Ammon's horn (tissue), 1 donor: Measurements from ENCODE around the gene SASH1.

Experiments used
- DNase-seq: peaks from one replicate; pipeline ENCODE4 v3.0.0-alpha.2; 2016; ENCODE audit warnings: low spot score

SASH1 gene

DNA sequence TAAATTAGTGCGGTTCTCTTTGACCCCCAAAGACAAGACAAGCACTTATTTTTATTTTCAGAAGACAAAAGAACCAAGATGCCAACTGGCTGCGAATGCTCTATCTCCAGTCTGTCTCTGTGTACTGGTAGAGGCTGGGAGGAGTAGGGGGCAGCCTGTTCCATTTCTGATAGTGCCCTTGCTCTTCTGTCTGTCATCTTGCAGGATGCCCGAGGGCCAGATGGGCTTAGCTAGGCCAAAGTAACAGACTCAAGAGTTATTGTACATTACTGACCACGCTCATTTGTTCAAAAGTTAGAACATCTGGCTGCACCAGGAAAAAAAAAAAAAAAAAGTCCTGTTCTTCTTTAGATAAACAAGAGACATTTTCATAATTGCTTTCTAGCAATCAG is 206.1 kb downstream of the SASH1 start:
- no peak for DNase-seq

DNA sequence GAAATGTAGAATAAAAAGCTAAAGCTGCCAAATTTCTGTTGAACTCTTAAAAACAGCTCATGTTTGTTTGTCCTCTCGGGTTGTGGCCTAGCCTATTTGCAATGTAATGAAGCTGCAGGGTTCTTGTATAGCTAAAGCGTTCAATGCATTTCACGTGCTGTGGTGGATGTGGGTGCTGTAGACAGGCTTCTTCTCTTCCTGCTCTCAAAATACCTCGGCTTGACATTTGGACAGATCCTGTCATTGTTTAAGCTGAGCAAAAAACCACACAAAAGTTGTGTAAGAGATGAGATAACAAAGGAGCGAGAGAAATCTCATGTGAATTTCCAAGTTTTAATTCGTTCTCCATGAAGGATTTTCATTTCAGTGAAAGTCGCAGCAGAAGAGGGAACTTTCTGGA is 207.9 kb downstream of the SASH1 start:
- no peak for DNase-seq

DNA sequence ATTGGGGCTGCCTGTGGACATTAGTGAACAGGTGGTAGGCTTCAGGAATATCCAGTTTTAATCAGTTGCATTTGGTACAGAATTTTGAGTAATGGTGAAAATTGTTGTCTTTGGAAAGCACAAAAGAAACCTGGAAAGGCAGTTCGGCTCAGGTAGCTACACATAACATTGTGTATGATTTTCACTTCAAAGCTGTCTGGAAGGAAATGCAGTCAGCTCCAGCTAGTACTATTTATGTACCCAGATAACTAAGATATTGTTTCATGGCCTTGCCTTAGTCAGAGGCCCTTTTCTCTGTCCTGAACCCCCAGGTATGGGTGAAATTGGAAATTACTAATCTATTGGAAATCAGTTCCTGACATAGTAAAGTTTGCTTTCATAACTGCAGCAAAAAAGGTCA is 208.6 kb downstream of the SASH1 start:
- DNase-seq, result no peak

DNA sequence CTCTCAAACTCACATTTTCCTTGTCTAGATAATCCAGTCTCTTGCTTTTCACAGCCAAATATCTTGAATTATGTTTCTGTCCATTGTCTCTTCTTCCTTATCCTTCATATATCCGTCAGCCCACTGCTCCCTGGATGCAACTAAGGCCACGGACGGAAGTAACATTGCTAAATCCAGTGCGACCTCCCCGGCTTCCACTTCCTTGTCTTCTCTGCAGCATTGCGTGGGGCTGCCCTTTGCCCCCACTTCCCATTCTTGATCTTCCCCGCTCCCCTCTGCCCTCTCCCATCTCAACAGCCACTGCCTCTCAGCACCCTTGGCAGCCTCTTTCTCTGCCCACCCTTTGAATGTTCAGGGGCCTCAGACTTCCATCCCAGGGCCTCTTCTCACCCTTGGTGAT is 213.8 kb downstream of the SASH1 start:
- DNase-seq, result no peak

GRCh38 chr6:148557796-148558321 is 215.2 kb downstream of the SASH1 start:
- no peak for DNase-seq

DNA sequence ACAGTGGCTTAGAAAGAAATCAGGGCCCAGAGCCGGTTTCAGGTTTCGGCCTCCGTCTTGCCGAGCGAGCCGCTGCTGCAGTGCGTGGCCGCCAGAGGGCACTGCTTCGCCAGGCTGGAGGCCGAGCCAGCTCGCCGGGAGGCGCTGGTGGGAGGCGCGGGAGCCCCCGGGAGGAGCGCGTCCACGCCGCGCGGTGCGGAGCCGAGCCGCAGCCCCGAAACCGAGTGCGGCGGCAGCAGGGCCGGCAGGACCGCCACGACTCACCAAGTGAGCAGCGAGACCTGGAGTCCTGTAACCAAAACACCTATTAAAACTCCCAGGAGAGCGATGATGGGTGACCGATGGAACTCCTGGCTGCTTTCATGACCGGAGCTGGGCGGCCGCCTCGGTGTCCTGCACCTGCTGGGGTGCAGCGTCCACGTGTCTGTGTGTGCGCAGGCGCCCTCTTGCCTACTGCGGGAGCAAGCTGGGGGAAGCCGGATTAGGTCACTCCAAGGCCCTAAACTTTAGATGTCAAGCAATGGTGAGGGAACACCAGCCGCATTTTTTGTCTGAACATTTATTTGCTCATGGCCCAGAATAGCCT is 217.3 kb downstream of the SASH1 start:
- DNase-seq, result peak; percentile 87

DNA sequence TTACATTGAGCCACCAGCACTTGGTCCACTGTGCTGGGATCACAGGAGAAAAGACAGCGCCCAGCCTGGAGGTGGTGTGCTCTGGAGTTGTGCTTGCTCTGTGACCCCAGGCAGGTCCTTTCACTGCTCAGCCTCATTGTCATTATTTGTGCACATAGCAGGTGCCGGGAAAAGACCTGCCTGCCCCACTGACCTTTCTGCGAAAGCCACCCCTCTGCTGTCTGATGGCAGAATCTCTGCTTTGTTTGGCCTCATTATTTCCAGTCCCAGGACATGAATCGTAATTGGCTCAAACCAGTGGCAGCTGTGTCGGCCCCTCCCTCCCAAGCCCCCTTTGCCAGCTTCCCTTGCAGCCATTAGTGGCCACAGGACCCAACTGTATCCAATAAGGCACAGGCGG is 219.0 kb downstream of the SASH1 start:
- no peak for DNase-seq

GRCh38 chr6:148563066-148563465 is 220.4 kb downstream of the SASH1 start:
- DNase-seq, result no peak

- DNase-seq, result no peak
Observed at GRCh38 chr6:148564494-148565035, 221.9 kb downstream of the SASH1 start.

- DNase-seq, result no peak
Observed at GRCh38 chr6:148565321-148565926, 222.8 kb downstream of the SASH1 start.

- DNase-seq, result peak; percentile 63
Observed at GRCh38 chr6:148565930-148566663, 223.5 kb downstream of the SASH1 start.

DNA sequence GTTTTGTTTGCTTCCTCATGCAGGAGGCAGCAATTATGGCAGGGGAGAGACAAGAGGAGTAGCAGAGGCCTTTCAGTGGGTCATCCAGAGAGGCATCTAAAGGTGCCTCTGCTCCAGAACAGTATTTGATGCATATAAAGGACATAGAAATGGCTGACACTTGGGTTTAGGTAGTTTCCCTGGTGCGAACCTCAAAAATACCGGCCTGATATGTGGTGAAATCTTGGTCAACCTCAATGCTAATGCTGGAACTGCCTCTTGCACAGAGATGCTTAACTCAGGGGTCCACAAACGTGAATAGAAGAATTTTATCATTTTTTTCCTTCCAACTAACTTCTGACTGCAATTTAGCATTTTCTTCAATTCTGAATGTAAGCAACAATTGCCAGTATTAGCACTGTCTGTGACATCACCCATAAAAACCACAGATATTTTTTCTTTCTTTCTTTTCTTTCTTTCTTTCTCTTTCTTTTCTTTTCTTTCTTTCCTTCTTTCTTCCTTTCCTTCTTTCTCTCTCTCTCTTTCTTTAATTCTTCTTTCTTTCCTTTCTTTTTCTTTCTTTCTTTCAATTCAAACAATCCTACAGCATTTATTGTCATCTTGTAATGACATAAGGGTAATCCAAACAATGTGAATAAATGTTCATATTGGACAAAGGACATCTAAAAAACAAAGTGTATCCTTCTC is 224.2 kb downstream of the SASH1 start:
- no peak for DNase-seq

- DNase-seq, result no peak
Observed at GRCh38 chr6:148570456-148570855, 227.8 kb downstream of the SASH1 start.

- no peak for DNase-seq
Observed at GRCh38 chr6:148572676-148573335, 230.2 kb downstream of the SASH1 start.

- DNase-seq, result no peak
Observed at GRCh38 chr6:148573922-148574321, 231.3 kb downstream of the SASH1 start.

- DNase-seq, result peak; percentile 94
Observed at GRCh38 chr6:148577687-148578488, 235.2 kb downstream of the SASH1 start.

DNA sequence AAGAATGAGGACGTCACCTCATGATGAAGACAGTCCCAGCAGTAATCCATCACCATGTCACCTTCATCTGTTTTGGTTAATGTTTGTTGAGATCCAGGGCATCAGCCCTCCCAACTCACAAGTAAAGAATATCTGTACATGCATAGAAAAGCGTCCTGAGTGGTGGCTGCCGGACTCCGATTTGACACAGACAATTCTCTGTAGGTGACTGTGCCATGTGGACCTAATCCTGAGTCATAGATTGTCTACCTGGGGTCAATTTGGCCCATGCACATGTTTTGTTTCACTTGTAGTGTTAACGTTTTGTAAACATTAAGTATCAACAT is 235.8 kb downstream of the SASH1 start:
- no peak for DNase-seq

GRCh38 chr6:148578837-148579565 is 236.4 kb downstream of the SASH1 start:
- no peak for DNase-seq

GRCh38 chr6:148580442-148580841 is 237.8 kb downstream of the SASH1 start:
- DNase-seq, result no peak

DNA sequence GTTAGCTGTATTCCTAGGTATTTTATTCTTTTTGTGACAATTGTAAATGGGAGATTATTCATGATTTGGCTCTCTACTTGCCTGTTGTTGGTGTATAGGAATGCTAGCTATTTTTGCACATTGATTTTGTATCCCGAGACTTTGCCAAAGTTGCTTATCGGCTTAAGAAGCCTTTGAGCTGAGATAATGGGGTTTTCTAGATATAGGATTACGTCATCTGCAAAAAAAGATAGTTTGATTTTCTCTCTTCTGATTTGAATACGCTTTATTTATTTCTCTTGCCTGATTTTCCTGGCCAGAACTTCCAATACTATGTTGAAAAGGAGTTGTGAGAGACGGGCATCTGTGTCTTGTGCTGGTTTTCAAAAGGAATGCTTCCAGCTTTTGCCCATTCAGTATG is 241.0 kb downstream of the SASH1 start:
- no peak for DNase-seq
